ENCODE measurements around the gene NUDT3.
"Not testable (repeated sequence)": the region's sequence is repeated elsewhere in the genome, so short reads cannot be mapped to it uniquely, and the experiment has no call there.

NUDT3 gene

GRCh38 chr6:34392497-34393190 lies at the start of gene NUDT3:
Gene NUDT3 (minus strand): TSS chr6:34392669. CDS start chr6:34392362, 307 bp downstream.
- peak; percentile 83 to 91 (median 88) for DNase-seq (ENCODE audit: low read depth in 4 of 4, low spot score in 1 of 4)

- no peak for DNase-seq (ENCODE audit: low read depth in 4 of 4, low spot score in 1 of 4)
Observed at GRCh38 chr6:34441526-34441925, 49.1 kb upstream of the NUDT3 start.

- DNase-seq (ENCODE audit: low read depth in 4 of 4, low spot score in 1 of 4): no peak
Observed at GRCh38 chr6:34439442-34439841, 47.0 kb upstream of the NUDT3 start.

- DNase-seq (ENCODE audit: low read depth in 4 of 4, low spot score in 1 of 4): no peak
Observed at GRCh38 chr6:34438705-34439104, 46.2 kb upstream of the NUDT3 start.

GRCh38 chr6:34437644-34437970 lies 45.1 kb upstream of the NUDT3 start:
- no peak for DNase-seq (ENCODE audit: low read depth in 4 of 4, low spot score in 1 of 4)

- DNase-seq (ENCODE audit: low read depth in 4 of 4, low spot score in 1 of 4): no peak
Observed at GRCh38 chr6:34436803-34437643, 44.6 kb upstream of the NUDT3 start.

GRCh38 chr6:34435916-34436315 lies 43.4 kb upstream of the NUDT3 start:
- DNase-seq (ENCODE audit: low read depth in 4 of 4, low spot score in 1 of 4): no peak

GRCh38 chr6:34425498-34426410 lies 33.3 kb upstream of the NUDT3 start, which contains the start of gene RPS10:
Gene RPS10 (minus strand): TSS chr6:34426069. CDS start chr6:34425221, 848 bp downstream.
- DNase-seq (ENCODE audit: low read depth in 4 of 4, low spot score in 1 of 4): peak; percentile 75 to 90 (median 86)

- no peak for DNase-seq (ENCODE audit: low read depth in 4 of 4, low spot score in 1 of 4)
Observed at GRCh38 chr6:34425132-34425497, 32.6 kb upstream of the NUDT3 start.

- no peak for DNase-seq (ENCODE audit: low read depth in 4 of 4, low spot score in 1 of 4)
Observed at GRCh38 chr6:34424200-34425131, 32.0 kb upstream of the NUDT3 start.

- DNase-seq (ENCODE audit: low read depth in 4 of 4, low spot score in 1 of 4): no peak
Observed at GRCh38 chr6:34423254-34423653, 30.8 kb upstream of the NUDT3 start.

GRCh38 chr6:34418367-34418766 lies 25.9 kb upstream of the NUDT3 start:
- DNase-seq (ENCODE audit: low read depth in 4 of 4, low spot score in 1 of 4): no peak

- no peak for DNase-seq (ENCODE audit: low read depth in 4 of 4, low spot score in 1 of 4)
Observed at GRCh38 chr6:34416877-34417371, 24.5 kb upstream of the NUDT3 start.

- no peak for DNase-seq (ENCODE audit: low read depth in 4 of 4, low spot score in 1 of 4)
Observed at GRCh38 chr6:34414999-34415858, 22.8 kb upstream of the NUDT3 start.

GRCh38 chr6:34412643-34413214 lies 20.3 kb upstream of the NUDT3 start:
- DNase-seq (ENCODE audit: low read depth in 4 of 4, low spot score in 1 of 4): no peak

- DNase-seq (ENCODE audit: low read depth in 4 of 4, low spot score in 1 of 4): no peak
Observed at GRCh38 chr6:34412016-34412415, 19.5 kb upstream of the NUDT3 start.

- not testable (repeated sequence) for DNase-seq (ENCODE audit: low read depth in 4 of 4, low spot score in 1 of 4)
Observed at GRCh38 chr6:34407915-34408314, 15.4 kb upstream of the NUDT3 start.

GRCh38 chr6:34396518-34396917 lies 4.0 kb upstream of the NUDT3 start:
- no peak for DNase-seq (ENCODE audit: low read depth in 4 of 4, low spot score in 1 of 4)

- no peak for DNase-seq (ENCODE audit: low read depth in 4 of 4, low spot score in 1 of 4)
Observed at GRCh38 chr6:34393966-34394305, 1.5 kb upstream of the NUDT3 start.

Data from stimulated activated CD4-positive, alpha-beta T cell treated with anti-CD3 and anti-CD28 coated beads, Interleukin-1b, Interleukin-23, amount 100 ng/mL, for 24 hours (primary cell).